ENCODE data around the gene ZC4H2. TPM values are rescaled to one million over a fixed set of nuclear protein-coding genes. Genes with fewer than 3 reads are reported as not detected.

ZC4H2 gene, protein sequence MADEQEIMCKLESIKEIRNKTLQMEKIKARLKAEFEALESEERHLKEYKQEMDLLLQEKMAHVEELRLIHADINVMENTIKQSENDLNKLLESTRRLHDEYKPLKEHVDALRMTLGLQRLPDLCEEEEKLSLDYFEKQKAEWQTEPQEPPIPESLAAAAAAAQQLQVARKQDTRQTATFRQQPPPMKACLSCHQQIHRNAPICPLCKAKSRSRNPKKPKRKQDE
- 5.5 and 7.1 TPM in 2 replicates for total RNA-seq

DNA sequence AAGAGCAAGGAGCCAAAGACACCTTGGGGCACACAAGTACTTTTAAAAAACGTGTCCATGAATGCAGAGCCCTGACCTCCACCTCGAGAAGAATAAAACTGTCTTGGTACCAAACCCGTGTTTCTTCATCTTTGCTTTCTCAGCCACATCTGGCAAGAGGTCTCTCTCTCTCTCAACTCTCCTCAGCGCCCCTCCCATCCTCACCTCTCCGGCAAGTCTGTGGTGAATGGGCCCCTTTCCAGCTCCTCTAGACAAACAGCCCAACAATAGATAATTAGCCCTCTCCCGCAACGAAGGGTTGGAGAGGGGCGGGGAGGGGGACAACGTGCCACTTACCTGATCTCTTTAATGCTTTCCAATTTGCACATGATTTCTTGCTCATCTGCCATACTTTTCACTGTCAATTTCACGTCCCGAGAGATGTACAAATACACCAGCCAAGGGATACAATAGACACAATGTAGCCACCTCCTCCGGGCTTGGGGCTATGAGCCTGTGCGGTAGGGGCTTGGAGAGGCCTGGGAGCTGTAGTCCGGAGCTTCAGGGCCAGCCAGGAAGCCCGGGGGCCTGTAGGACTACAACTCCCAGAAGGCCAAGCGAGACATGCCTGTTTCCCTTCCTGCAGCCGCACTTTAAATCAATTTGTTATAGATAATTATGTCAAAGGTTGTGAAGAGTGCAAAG, at the start of gene ZC4H2:
Gene ZC4H2 (minus strand): TSS at position 462 of the 684 bp plus-strand sequence. CDS start 73 bp downstream, at position 389.

Other genes with a start within 250 kb of the ZC4H2 start
- 1.3 and 1.9 TPM in 2 replicates for gene ZC3H12B, start 58.4 kb upstream of the ZC4H2 start, total RNA-seq

Measured in hair follicle dermal papilla cell (primary cell).